GM19025 (cell line): ENCODE results near the gene PTCSC3.

Experiments
- ATAC-seq: cut with Tn5 transposase; IDR thresholded peaks from one replicate; pipeline ENCODE4 v1.9.1; 2021; ENCODE audit warnings: mild to moderate bottlenecking, low read depth, moderate library complexity; ENCODE audit not compliant: unreplicated experiment

The PTCSC3 gene

GRCh38 chr14:36086629-36087395 lies 89.7 kb downstream of the PTCSC3 start:
- no peak for ATAC-seq

GRCh38 chr14:36085861-36086260 lies 90.7 kb downstream of the PTCSC3 start:
- no peak for ATAC-seq
